Skin of body (tissue), 2 donors: ENCODE results near the gene GLIS2. TPM values are rescaled to one million over a fixed set of nuclear protein-coding genes. Genes with fewer than 3 reads are reported as not detected.
A peak's percentile ranks its signal among the peaks of the same experiment; 100 is the strongest.

Experiments
- DNase-seq: peaks from one replicate; lab custom pipeline; 2025; lab: John Stamatoyannopoulos, UW
- total RNA-seq: library from RNA; depleted of rRNA; stranded (reverse); fragments of >200 nt; gene quantifications from one replicate; pipeline ENCODE4 v1.2.3, GENCODE V29; 2014

Gene GLIS2
- total RNA-seq, 1 donor from 2014 or later: 4.4 TPM

GRCh38 chr16:4297480-4297879, 18.4 kb upstream of the GLIS2 start:
- DNase-seq: no peak

GRCh38 chr16:4298761-4299522, 16.9 kb upstream of the GLIS2 start:
- DNase-seq: peak; percentile 77

GRCh38 chr16:4301177-4301576, 14.7 kb upstream of the GLIS2 start:
- DNase-seq: no peak

GRCh38 chr16:4301968-4302367, 13.9 kb upstream of the GLIS2 start:
- no peak for DNase-seq

- no peak for DNase-seq
These were observed 11.9 kb upstream of the GLIS2 start for GRCh38 chr16:4303973-4304372.

- DNase-seq: no peak
These were observed 9.2 kb upstream of the GLIS2 start for GRCh38 chr16:4306470-4307214.

GRCh38 chr16:4307215-4308037, 8.4 kb upstream of the GLIS2 start:
- DNase-seq: peak; percentile 94

- DNase-seq: no peak
These were observed 6.6 kb upstream of the GLIS2 start for GRCh38 chr16:4309102-4309832.

- no peak for DNase-seq
These were observed 6.0 kb upstream of the GLIS2 start for GRCh38 chr16:4309833-4310266.

GRCh38 chr16:4313563-4314531, 2.0 kb upstream of the GLIS2 start:
- DNase-seq: no peak

GRCh38 chr16:4314532-4315185, 1.2 kb upstream of the GLIS2 start:
- DNase-seq: peak; percentile 49

- DNase-seq: no peak
These were observed 419 bp downstream of the GLIS2 start for GRCh38 chr16:4316108-4316863.

- DNase-seq: no peak
These were observed 1.1 kb downstream of the GLIS2 start for GRCh38 chr16:4316864-4317531.

- no peak for DNase-seq
These were observed 1.9 kb downstream of the GLIS2 start for GRCh38 chr16:4317532-4318450.

GRCh38 chr16:4318451-4318910, 2.6 kb downstream of the GLIS2 start:
- DNase-seq: no peak

- DNase-seq: no peak
These were observed 3.1 kb downstream of the GLIS2 start for GRCh38 chr16:4318967-4319366.
